HL-60 (cell line): ENCODE results near the gene CAD.

Source experiments
- CTCF ChIP-seq: IDR thresholded peaks from one replicate; pipeline ENCODE4 v1.5.1; 2011; ENCODE audit warnings: low read length, control low read depth, inconsistent platforms; ENCODE audit not compliant: insufficient read depth
- GABPA ChIP-seq: IDR thresholded peaks from 2 replicates; pipeline ENCODE4 v1.6.1; 2012; ENCODE audit warnings: low read depth
- POLR2AphosphoS5 ChIP-seq: IDR thresholded peaks from 2 replicates; pipeline ENCODE4 v1.6.1; 2012; ENCODE audit warnings: low read depth
- SPI1 ChIP-seq: IDR thresholded peaks from 2 replicates; pipeline ENCODE4 v1.6.1; 2012; ENCODE audit warnings: low read depth, mild to moderate bottlenecking, borderline replicate concordance

DNA sequence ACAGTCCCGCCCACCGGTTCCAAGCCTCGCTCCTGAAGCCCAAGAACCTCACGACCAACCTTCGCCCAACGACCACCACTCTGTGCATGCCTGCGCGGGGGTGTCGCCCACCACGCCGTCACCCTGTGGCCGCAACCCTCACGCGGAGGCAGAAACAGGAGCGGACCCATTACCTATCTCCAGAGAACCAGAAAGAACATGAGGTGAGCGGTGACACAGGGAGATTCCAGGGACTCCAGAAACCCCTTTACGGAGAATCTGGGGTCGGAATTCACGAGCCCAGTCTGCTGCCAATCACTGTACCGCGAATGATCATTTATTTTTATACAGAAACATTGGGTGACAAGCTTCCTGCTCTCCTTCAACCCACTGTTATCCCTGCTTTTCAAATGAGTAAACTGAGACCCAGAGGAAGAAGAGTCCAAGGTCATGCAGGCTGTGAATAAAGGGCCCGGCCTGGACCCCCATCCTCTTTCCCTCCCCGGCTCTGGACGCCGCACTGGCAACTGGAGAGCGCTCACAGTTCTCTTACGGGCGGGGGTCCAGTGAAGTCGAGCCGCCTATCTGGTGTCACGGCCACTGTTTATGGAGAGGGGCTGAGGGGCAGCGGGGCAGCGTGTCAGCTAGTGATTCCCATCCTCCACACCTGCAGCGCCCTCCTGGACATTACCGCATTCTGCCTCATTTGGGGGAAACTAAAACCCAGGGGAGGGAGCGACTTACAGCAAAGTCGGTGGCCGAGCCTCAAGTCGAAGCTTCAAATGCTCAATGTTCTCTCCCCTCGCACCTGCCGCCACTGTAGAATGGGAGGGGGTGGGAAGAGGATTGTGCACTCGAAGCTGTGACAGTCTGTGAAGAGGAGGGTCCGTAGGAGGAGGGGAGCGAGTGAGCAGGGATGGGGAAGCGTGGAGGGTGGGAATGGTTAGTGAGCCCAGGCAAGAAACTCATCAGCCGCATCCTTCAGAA is 46.4 kb downstream of the CAD start:
- TF ChIP-seq POLR2AphosphoS5 (no peak), CTCF (no peak), SPI1 (no peak), GABPA (no peak)
